Epithelial cell of proximal tubule (primary cell): ENCODE results near the gene TXNDC11. TPM values are rescaled to one million over a fixed set of nuclear protein-coding genes. Genes with fewer than 3 reads are reported as not detected.

Experiments
- DNase-seq: peaks from one replicate; pipeline ENCODE4 v3.0.0-alpha.2; 2011; ENCODE audit warnings: low read depth
- H3K4me3 ChIP-seq: 2 replicates; pipeline ENCODE4 v1.5.1; 2011; ENCODE audit warnings: low read depth, mild to moderate bottlenecking, low read length
- CTCF ChIP-seq: conservative IDR thresholded peaks from 2 replicates; pipeline ENCODE4 v1.5.1; 2012; ENCODE audit warnings: low read depth, mild to moderate bottlenecking, low read length
- total RNA-seq: library from RNA; depleted of rRNA; stranded (reverse); fragments of >200 nt; gene quantifications from 2 replicates; pipeline ENCODE4 v1.2.3, GENCODE V29; 2015

Gene TXNDC11
- total RNA-seq, 1 donor from 2014 or later = 20.2 TPM

GRCh38 chr16:11752856-11753255 lies 10.2 kb upstream of the TXNDC11 start:
- no peak for TF ChIP-seq CTCF
- DNase-seq = no peak
- H3K4me3 ChIP-seq = no peak overlapping the region

GRCh38 chr16:11750056-11750455 lies 7.4 kb upstream of the TXNDC11 start:
- TF ChIP-seq CTCF = no peak
- DNase-seq = no peak
- H3K4me3 ChIP-seq = no peak overlapping the region

GRCh38 chr16:11748404-11749254 lies 6.0 kb upstream of the TXNDC11 start:
- peak; percentile 37 for DNase-seq
- no peak overlapping the region for H3K4me3 ChIP-seq
- no peak for TF ChIP-seq CTCF

GRCh38 chr16:11747949-11748403 lies 5.3 kb upstream of the TXNDC11 start:
- TF ChIP-seq CTCF = no peak
- no peak for DNase-seq
- H3K4me3 ChIP-seq = no peak overlapping the region

- TF ChIP-seq CTCF = no peak
- no peak for DNase-seq
- no peak overlapping the region for H3K4me3 ChIP-seq
Measured at GRCh38 chr16:11744075-11744470, 1.4 kb upstream of the TXNDC11 start.

GRCh38 chr16:11743308-11744074 lies 834 bp upstream of the TXNDC11 start:
- H3K4me3 ChIP-seq = peak overlapping the region; percentile 53
- peak; percentile 57 for DNase-seq
- TF ChIP-seq CTCF = no peak
